PC-3 (cell line): Measurements from ENCODE around the gene KLHL6.

Source experiments
- CTCF ChIP-seq: fragments of 300-600 bp; sonication (generic); conservative IDR thresholded peaks from 2 replicates; pipeline ENCODE4 v1.5.1; 2017; ENCODE audit warnings: antibody characterized with exemption, low read depth, mild to moderate bottlenecking, low read length
- EZH2 ChIP-seq: fragments of 300-600 bp; sonication (generic); IDR thresholded peaks from one replicate; pipeline ENCODE4 v1.6.1; 2017; ENCODE audit warnings: antibody characterized with exemption, mild to moderate bottlenecking, low read length; ENCODE audit not compliant: unreplicated experiment
- EZH2phosphoT487 ChIP-seq: fragments of 300-600 bp; sonication (generic); IDR thresholded peaks from 2 replicates; pipeline ENCODE4 v1.6.1; 2018; ENCODE audit warnings: mild to moderate bottlenecking, antibody characterized with exemption, low read length, borderline replicate concordance

- TF ChIP-seq CTCF (no peak), EZH2phosphoT487 (no peak), EZH2 (no peak)
These were observed 80.3 kb downstream of the KLHL6 start for GRCh38 chr3:183475016-183475763.
